GM10248 (cell line): ENCODE measurements around the gene SACM1L.

Source experiments
- CTCF ChIA-PET: fragments of 300-600 bp; sonication (Branson Sonifier 250); formaldehyde crosslinking; extraction: SDS; loops from one replicate; lab custom pipeline; 2021; ENCODE audit warnings: antibody characterized with exemption; lab: Yijun Ruan, JAX
- POLR2A ChIA-PET: fragments of 350-650 bp; sonication (Branson Sonifier 250); formaldehyde crosslinking; extraction: SDS; loops from one replicate; lab custom pipeline; 2020; ENCODE audit warnings: antibody characterized with exemption; lab: Yijun Ruan, JAX
- DNase-seq: peaks from one replicate; pipeline ENCODE4 v3.0.0; 2012; ENCODE audit errors: extremely low spot score
- CTCF ChIP-seq: IDR thresholded peaks from 2 replicates; pipeline ENCODE4 v1.5.1; 2012; ENCODE audit warnings: mild to moderate bottlenecking, low read depth; ENCODE audit errors: extremely low read depth, missing control alignments, control extremely low read depth

SACM1L gene

DNA sequence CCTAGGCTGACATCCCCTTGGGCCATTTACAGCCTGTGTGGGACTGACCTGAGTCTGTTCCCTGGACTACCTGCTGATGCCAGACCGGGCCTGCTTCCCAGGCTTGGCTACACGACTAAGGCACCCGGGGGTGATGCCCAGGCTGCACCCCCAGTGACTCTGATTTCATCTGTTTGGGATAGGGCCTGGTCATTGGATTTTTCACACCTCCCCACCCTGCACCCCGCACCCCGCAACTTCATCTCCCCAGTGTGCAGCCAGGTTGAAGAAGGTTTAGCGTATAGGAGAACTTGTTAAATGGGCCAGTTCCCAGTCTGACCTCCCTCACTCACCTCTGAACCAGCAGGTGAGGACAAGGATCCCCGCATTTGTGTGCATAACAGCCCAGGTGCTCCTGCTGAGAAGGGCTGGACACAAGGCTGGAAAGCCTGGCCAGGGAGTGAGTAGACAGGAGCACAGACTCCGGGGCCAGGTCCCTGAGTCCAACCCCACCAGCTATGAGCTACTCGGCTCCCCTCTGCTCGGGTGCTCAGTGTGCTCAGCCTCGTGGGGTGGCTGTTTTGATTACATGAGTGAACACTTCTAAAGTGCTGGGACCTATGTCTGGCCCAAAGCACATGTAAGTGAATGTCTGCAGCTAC lies 88.7 kb downstream of the SACM1L start:
- ChIA-PET CTCF (interaction anchor here (9.9 kb wide), 1 partner anchor 16 kb away, joined by 73 read pairs; no protein-coding TSS in a partner anchor), POLR2A (no interaction called here)
- no peak for TF ChIP-seq CTCF
- DNase-seq, result no peak

DNA sequence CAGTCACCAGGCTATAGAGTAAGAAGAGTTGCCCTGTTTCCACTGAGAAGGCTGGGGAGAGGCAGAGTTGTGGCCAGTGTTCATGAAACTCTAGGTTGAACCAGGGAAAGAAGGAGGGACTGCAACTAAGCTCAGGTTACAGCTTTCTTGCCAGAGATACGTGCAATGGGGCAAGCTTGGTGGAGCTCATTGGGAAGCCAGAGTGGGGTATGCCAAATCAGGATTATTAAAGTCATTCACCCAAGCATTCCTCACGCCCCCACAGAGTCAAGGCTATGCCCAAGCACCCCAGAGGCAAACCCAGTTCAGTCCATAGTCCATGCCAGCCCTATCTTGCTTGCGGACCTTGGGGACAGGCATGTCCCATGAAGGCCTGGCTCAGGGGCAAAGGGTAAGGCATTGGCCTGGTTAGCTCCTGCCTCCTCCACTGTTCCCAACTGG lies 89.6 kb downstream of the SACM1L start:
- TF ChIP-seq CTCF, result no peak
- ChIA-PET POLR2A (no interaction called here), CTCF (interaction anchor here (0.6 to 9.9 kb wide), 3 partner anchors 17 to 151 kb away, joined by 3 to 73 read pairs (median 3); no protein-coding TSS in a partner anchor)
- DNase-seq, result no peak

GRCh38 chr3:45779746-45780735 lies 90.8 kb downstream of the SACM1L start:
- no peak for DNase-seq
- POLR2A ChIA-PET, result no interaction called here
- no peak for TF ChIP-seq CTCF
- CTCF ChIA-PET, result interaction anchor here (0.9 kb wide), 1 partner anchor 149 kb away, joined by 3 read pairs; no protein-coding TSS in a partner anchor

GRCh38 chr3:45781271-45781670 lies 92.1 kb downstream of the SACM1L start:
- no peak for DNase-seq
- ChIA-PET POLR2A (interaction anchor here (1.2 kb wide), 1 partner anchor 61 kb away, joined by 3 read pairs; no protein-coding TSS in a partner anchor), CTCF (interaction anchor here (0.8 to 1.3 kb wide), 4 partner anchors 9 to 27 kb away, joined by 3 read pairs; no protein-coding TSS in a partner anchor)
- TF ChIP-seq CTCF, result no peak

GRCh38 chr3:45781841-45782240 lies 92.6 kb downstream of the SACM1L start:
- no peak for DNase-seq

More at GRCh38 chr3:45781841-45782240, 92.6 kb downstream of the SACM1L start:
- POLR2A ChIA-PET, result interaction anchor here (1.2 kb wide), 1 partner anchor 61 kb away, joined by 3 read pairs; no protein-coding TSS in a partner anchor
- CTCF ChIA-PET, result interaction anchor here (0.8 to 1.3 kb wide), 4 partner anchors 10 to 28 kb away, joined by 3 read pairs; no protein-coding TSS in a partner anchor
- TF ChIP-seq CTCF, result no peak
